ENCODE measurements around the gene DHRS7. TPM values are rescaled to one million over a fixed set of nuclear protein-coding genes. Genes with fewer than 3 reads are reported as not detected.

Gene DHRS7
- total and polyA plus RNA-seq, 2 donors (not counting 3 experiments of a cell fraction or from before 2014, with no cell fraction given) = 28.6 to 29.3 TPM

- H3K4me2 ChIP-seq (ENCODE audit: insufficient read depth, low read length) = no peak overlapping the region
- CTCF ChIA-PET = no interaction called here
- intact Hi-C loops (cut with micrococcal nuclease) = loop anchor here (10.0 kb wide), 1 partner anchor 657 kb away; no protein-coding TSS in a partner anchor
Observed at GRCh38 chr14:60161196-60162107, 3.7 kb downstream of the DHRS7 start.

More at GRCh38 chr14:60161196-60162107, 3.7 kb downstream of the DHRS7 start:
- Histone ChIP-seq H3K9me3 (replicated peaks; ENCODE audit: control insufficient read depth, insufficient read depth, low read length) (no peaks in the 10 kb centered on the region), H3K9me1 (replicated peaks; ENCODE audit: control insufficient read depth, extremely low read depth, insufficient read depth, low read length) (no peaks in the 10 kb centered on the region), H3K36me3 (ENCODE audit: control insufficient read depth in 2 of 2, extremely low read depth in 1 of 2, insufficient read depth in 2 of 2, low read length in 2 of 2) (no peaks in the 10 kb centered on the region), H2AFZ (ENCODE audit: low read depth, low read length) (no peak overlapping the region), H3K27me3 (ENCODE audit: control insufficient read depth in 2 of 2, insufficient read depth in 2 of 2, low read length in 2 of 2) (no peaks in the 10 kb centered on the region), H3K9ac (replicated peaks; ENCODE audit: extremely low read depth, insufficient read depth, low read length) (no peak overlapping the region), H4K20me1 (replicated peaks; ENCODE audit: control insufficient read depth, extremely low read depth, insufficient read depth, low read length) (no peaks in the 10 kb centered on the region), H3K27ac (ENCODE audit: insufficient read depth, low read depth, low read length) (no peak overlapping the region), H3K4me3 (replicated peaks in 1 of 3; ENCODE audit: insufficient read depth in 1 of 3, low read depth in 1 of 3, low read length in 3 of 3) (no peak overlapping the region), H3K79me2 (ENCODE audit: control insufficient read depth, insufficient read depth, low read length) (peaks cover 3% of the 10 kb centered on the region), H3K4me1 (ENCODE audit: control insufficient read depth, extremely low read depth, insufficient read depth, low read length) (peaks cover 10% of the 10 kb centered on the region)
- dilution Hi-C loops (cut with MboI; ENCODE audit: extremely low pct_ligation_motif_present, low sequenced_read_pairs) = no loop called here
- no TSS peak for BruUV-seq (replicated peaks)
- DNase-seq (ENCODE audit: low read depth, low spot score) (no peak), FAIRE-seq (no peak)
- TF ChIP-seq JUN (IDR thresholded peaks at IDR 0.05; ENCODE audit: borderline replicate concordance, insufficient read depth, insufficient read length, low read depth) (no peak), MYC (IDR thresholded peaks at IDR 0.05; ENCODE audit: low read depth, low read length) (no peak), POLR2AphosphoS5 (IDR thresholded peaks at IDR 0.05; ENCODE audit: insufficient read depth, low read depth, low read length) (no peak), POLR2A (IDR thresholded peaks at IDR 0.05; ENCODE audit: low read depth, low read length) (no peak), GATA2 (IDR thresholded peaks at IDR 0.05; ENCODE audit: insufficient read depth, insufficient read length, low read depth, low read length) (no peak), FOS (IDR thresholded peaks at IDR 0.05; ENCODE audit: borderline replicate concordance, insufficient read depth, low read length) (no peak), MAX (IDR thresholded peaks at IDR 0.05; ENCODE audit: insufficient read depth, insufficient read length) (no peak)
- TF ChIP-seq, protein P1, sequence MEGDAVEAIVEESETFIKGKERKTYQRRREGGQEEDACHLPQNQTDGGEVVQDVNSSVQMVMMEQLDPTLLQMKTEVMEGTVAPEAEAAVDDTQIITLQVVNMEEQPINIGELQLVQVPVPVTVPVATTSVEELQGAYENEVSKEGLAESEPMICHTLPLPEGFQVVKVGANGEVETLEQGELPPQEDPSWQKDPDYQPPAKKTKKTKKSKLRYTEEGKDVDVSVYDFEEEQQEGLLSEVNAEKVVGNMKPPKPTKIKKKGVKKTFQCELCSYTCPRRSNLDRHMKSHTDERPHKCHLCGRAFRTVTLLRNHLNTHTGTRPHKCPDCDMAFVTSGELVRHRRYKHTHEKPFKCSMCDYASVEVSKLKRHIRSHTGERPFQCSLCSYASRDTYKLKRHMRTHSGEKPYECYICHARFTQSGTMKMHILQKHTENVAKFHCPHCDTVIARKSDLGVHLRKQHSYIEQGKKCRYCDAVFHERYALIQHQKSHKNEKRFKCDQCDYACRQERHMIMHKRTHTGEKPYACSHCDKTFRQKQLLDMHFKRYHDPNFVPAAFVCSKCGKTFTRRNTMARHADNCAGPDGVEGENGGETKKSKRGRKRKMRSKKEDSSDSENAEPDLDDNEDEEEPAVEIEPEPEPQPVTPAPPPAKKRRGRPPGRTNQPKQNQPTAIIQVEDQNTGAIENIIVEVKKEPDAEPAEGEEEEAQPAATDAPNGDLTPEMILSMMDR (IDR thresholded peaks at IDR 0.05; ENCODE audit: extremely low read depth in 1 of 2, insufficient read depth in 1 of 2, low read depth in 1 of 2, low read length in 2 of 2) = no peak
- POLR2A ChIA-PET = no interaction called here
